GM18870 (cell line): ENCODE data around the gene UTP15.

ENCODE experiments used
- ATAC-seq: cut with Tn5 transposase; IDR thresholded peaks from one replicate; pipeline ENCODE4 v1.9.1; 2021; ENCODE audit warnings: moderate library complexity; ENCODE audit not compliant: unreplicated experiment

UTP15 gene, protein sequence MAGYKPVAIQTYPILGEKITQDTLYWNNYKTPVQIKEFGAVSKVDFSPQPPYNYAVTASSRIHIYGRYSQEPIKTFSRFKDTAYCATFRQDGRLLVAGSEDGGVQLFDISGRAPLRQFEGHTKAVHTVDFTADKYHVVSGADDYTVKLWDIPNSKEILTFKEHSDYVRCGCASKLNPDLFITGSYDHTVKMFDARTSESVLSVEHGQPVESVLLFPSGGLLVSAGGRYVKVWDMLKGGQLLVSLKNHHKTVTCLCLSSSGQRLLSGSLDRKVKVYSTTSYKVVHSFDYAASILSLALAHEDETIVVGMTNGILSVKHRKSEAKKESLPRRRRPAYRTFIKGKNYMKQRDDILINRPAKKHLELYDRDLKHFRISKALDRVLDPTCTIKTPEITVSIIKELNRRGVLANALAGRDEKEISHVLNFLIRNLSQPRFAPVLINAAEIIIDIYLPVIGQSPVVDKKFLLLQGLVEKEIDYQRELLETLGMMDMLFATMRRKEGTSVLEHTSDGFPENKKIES

DNA sequence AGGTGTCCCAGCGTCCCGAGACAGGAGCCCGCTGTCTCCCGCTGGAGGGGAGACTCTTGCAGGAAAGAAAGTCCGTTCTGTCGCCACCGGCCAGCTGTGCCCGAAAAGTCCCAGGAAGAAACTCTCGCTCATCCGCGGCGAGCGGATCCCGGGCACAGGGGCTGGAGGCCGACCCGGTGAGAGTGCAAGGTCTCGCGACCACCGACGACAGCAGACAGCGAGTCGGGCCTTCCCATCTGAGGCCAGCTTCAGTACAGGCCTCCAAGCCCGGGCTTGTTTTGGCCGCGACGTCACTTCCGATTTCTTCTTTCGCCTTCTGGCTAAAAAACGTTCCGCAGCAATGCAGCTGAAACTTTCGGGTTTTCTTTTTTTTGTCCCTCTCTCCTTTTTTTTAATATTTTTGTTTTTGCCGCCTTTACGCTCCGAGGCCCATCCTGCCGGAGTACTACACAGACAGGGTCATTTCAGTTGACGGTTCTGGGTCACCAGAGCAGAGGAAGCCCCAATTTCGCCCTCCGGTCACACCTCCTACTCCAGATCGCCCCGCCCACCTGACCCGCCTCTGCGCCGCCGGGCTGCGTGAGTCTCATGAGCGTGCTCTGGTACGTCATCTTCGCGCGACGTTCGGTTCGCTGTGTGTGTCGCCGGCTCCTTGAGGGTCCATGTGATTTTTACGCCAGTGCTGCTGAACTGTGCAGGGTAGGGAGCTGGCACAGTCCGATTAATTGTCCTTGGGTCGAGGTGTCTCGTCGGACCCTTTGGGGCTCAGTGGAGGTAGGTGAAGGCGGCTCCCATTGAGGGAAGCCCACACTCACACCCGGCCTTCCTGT lies at the start of gene UTP15, which contains the start of gene ANKRA2:
Gene UTP15, plus strand, starts transcription at position 605 of the 830 bp plus-strand sequence. CDS start 1,602 bp downstream, outside the sequence.
Gene ANKRA2, minus strand, starts transcription at position 501 of the 830 bp plus-strand sequence. CDS start 2,758 bp downstream, outside the sequence.
- peak; percentile 83 for ATAC-seq

DNA sequence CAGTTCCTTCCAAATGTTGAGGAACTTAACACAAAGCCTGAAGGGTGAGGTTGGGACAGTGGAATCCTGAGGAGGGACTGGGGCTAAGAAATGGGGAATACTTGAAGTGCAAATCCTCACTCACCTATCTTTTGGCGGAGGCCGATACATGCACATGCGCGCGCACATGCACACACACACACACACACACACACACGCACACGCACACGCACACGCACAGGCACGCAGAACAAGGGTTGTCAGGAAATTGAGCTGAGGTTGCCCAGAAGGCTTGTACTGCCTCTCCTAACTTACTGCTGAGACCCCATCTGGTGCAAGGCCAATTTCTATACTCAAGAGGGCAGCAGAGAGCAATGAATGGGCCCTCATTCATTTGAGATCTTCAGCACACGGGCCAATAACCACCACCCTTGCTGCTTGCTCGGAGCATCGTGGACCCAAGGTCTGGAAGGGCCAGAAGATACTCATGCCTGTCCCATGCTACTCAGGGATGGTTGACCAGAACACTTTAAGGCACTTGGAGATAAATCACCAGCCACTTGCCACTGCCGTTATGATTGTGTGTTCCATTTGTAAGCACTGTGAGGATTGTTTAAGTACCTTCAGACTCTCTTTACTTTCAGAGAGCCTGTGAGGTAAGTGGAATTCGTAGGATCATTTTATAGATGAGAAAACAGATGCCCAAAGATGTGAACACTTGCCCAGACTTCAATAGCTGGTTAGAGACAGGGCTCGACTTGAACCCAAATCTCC lies 45.8 kb upstream of the UTP15 start:
- ATAC-seq: peak; percentile 82

DNA sequence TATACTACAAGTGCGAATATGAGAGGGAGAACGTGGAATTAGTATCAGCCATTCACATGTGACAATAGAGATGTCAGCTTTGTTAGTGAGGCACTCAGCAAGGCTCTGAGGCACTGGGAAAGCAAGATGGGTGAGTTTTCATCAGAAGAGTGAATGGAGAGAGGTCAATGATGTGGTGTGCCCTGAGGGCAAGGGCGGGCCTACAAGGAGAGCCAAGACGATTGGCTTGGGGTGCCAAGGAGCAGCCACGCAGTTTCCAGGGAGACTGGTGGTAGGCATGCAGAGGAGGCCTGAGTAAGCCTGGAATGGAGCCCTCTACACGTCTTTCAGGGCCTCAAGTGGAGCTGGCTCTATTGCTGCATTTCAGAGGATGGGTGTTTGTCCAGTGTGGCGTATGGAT lies 42.6 kb upstream of the UTP15 start:
- ATAC-seq: no peak

DNA sequence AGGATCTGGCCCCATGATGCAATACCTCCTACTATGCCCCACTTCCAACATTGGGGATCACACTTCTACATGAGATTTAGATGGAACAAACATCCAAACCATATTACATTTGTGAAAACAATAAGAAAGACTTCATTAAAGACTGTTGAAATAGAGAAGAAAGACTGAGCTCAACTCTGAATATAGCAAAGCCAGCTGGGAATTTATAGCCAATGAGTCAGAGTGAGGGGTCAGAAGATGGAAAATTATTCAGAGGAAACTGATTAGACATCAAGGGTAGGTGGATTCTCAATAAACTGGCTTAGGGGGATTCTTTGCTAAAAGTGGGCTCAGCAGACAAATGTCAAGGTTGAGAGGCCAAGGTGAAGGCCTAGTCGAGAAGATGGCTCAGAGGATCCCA lies 41.7 kb upstream of the UTP15 start:
- ATAC-seq: no peak

DNA sequence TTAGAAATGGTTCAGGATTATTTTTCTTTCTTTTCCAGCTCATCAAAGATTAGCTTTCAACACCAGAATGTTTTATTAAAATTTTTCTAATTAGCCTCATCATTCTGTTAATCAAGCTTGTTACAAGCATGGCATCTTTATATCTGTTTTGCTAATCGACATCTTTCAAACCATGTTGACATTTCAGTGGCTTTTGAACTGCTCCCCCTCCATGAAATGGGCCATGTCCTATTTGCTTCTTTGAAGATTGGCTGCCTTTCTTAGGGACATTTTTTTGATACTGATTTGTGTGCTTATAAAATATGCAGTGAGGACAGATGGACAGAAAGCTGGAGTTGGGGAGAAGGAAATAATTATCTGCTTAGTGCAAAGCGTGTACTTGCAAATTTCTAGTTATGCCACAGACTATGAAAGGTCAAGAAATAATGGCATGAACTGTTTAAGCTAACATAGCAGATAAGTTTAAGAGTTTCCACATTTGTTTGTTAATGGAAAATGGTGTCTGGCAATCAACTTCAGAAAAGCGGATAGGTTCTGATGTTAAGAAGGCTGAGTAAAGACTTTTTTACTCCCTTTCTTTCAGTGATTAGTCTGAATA lies 39.8 kb upstream of the UTP15 start:
- ATAC-seq: no peak

DNA sequence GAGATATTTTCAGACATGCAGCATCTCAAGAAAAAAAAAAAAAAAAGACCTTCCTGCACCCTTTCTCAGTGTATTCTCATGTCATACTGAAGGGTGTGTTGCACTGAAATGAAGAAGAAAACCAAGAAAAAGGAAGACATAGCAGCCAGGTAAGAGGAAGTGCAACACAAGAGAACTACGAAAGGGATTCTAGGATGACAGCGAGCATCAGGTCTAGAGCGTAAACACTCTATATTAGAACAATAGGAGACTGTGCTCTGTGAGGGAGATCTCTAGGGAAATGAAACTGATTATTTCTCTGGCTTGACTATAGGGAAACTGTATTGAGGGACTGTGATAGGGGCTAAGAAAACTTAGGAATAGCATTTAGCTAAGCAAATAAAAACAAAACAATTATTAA lies 37.3 kb upstream of the UTP15 start:
- no peak for ATAC-seq

DNA sequence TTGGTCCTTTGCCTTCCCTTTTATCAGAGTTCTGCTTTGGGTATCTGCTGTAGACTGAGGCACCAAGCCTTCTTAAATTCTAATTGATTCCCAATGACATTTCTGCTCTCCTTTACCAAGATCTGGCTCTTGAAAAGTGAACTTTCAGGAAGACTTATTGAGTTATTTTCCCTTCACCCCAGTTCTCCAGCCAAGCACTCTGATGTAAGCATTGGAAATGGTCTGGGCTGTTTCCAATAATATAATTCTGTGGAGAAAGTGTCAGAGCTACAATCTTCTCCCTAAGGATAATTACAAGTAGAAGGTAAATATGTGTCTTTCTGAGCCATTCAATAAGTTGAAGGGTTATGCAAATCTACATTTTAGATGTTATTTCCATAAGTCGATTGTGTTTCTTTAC lies 36.5 kb upstream of the UTP15 start:
- ATAC-seq: no peak

DNA sequence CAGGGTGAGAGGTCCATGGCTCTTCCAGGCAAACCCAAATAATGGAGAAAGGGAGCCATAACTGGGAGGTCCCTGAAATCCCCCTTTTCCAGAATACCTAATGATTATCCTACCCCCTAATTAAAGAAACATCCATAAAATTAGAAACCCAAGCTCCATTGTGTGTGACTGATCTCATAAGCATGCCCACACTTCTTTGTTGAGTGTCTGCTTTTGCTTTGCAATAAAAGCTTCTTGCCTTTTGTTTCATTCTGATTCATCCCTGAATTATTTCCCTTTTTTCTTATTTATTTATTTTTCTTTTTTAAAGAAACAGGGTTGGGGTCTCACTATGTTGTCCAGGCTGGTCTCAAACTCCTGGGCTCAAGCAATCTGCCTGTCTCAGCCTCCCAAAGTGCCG lies 34.2 kb upstream of the UTP15 start:
- ATAC-seq: no peak

DNA sequence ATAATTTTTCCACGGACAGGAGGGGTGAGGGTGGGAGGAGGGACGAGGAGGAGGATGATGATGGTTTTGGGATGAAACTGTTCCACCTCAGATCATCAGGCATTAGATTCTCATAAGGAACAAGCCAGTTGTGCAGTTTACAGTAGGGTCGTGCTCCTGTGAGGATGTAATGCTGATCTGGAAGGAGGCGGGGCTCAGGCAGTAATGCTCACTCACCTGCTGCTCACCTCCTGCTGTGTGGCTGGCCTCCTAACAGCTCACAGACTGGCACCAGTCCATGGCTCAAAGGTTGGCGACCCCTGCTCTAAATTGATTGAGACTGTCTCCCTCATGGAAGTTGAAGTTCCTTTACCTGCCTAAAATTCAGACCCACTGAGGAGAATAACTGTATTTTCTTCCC lies 33.3 kb upstream of the UTP15 start:
- ATAC-seq: no peak

DNA sequence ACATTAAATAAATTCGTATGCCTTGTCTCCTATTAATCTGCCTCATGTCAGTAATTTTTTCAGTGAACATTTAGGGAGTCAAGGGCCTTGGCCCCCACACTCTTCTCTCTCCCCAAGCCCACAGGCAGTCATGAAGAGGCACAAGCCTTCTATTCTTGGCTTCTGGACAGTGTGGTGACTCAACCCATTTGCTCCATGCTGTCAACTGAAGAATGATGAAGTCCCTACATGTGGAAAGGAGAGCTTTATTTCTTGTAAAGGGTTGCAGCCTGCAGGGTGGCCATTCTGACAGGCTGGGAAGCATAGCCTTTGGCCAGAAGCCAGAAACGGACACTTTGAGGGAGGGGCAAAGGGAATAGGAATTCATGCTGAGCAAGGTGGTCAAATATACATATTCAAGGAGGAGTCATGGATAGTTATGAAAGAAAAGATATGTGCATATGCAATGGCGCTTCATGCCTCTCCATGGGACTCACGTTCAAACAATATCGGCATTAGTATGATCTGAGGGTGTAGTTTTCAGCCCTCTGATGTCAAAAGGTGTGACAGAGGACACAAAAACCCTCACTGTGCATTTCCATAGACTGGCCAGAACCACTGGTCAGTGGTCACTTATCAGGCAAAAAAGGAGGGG lies 31.4 kb upstream of the UTP15 start:
- no peak for ATAC-seq

DNA sequence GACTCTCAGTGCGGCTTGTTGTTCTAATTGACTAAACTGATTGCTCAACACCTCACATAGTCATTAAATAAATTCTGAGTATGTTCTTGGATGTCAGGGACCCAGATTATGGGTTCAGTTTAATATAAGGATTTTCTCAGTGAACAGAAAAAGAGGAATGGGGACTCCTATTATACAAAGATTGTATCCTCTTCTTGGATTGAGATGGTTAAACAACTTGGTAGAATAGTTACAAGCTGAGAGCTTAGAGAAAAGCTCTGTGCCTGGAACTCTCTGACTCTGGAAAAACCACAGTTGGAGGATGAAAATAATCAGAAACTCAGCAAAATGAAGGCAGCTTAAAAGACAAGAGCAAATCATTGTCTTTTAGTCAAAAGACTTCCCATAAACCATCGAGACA lies 30.6 kb upstream of the UTP15 start:
- ATAC-seq: no peak

DNA sequence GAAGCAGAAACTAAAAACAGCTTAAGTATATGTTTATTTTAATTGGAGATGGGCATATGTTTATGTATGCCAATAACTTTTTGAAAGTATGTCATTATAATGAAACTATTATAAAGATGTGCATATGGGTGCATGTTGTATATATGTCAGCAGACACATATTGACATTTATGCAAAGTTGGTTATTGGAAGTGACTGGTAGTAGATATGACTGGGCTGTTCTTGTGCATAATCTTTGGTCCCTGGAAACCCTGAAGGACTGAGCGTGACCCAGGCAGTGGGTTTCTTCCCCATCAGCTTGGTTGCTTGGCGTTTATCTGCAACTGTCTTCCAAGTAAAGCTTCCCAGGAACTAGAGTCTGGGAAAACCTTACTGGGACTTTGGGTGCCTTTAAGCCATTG lies 25.8 kb upstream of the UTP15 start:
- ATAC-seq: no peak

DNA sequence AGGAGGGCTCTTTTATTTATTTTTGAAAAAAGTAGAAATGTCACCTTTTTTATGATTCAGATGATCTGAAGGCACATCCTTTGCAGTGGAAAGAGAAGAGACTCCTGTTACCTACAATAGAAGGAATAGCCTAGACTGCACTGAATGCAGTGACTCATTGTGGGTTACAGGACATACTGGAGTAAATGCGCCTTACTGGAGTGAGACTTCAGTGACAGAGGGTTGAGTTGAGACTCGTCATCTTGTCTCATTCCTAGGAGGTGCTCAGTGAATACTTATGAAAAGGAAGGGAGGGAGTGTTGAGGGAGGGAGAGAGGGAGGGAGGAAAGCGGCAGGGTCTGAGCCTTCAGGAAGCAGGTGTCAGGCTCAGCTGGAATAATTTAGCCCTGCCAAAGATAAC lies 25.4 kb upstream of the UTP15 start:
- no peak for ATAC-seq

DNA sequence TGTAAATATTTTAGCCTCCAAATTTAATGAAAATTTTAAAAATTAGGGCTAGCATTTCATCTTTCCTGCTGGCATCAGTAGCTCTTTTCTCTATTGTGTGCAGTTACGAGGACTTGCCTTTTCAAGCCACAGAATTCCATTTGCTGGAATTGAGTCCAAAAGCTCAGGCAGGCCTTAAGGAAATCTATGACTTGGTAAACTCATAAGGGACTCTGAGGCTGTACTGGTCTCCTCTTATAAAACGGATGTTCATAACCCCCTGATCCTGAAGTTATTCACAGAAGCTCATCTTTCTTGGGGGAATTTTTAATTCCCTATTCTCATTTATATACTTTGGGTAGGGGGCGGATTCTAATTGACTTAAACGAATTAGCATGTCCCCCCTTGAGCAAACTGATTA lies 23.5 kb upstream of the UTP15 start:
- ATAC-seq: no peak

DNA sequence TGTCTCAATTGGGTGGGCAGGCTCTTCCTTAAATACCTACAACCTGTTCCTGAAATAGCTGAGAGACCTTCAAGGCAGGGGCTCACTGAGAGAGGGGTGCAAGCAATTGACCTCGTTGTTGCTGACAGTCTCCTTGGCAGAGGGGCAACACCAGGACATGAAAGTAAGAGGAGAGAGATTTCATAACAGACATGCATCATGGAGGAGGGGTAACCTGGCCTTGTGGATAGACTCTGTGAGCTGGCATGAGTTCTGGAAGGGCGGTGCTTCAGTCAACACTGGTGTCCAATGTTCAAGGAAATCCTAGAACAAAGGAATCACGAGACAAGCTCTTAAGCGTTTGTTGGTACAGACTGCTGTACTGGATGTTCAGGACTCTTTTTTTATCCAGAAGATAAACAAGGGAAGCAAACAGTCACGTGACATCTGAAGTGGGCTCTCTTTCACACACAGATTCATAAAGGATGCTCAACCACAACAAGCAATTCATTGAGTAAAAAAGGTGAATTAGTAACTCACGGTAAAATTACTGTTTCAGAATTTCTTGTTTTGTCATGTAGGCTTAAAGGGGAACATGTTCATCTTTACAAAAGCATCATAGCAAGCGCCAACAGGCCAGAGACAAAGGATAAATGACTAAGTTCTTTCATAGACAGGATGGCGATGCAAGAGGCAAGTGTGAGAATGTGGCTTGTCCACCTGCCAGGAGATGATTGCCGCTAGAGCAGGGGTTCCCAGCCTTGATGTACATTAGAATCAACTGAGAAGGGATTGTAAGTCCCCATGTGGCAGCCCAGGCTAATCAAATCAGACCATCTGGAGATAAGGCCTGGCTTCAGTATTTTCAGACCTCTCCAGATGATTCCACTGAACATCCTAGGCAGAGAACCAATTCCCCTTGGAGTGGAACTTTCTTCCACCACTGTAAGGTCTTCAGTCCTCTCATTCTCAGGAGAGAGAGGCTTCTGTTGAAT lies 20.8 kb upstream of the UTP15 start:
- no peak for ATAC-seq

DNA sequence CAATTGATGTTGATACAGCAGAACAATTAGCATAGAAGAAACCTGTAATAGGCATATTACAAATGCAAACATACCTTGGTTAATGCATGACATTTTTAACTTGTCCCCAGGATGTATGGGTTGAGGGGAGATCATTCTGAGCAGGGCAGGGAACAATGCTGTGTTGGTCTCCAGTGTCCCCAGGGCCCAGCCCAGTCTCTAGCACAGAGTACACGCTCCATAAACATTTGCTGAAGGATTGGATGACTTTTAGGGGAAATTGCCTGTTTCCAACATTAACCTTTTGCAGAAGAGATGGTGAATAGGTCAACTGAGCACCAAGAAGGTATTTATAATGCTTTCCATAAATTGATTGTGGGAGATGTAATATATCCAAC lies 20.2 kb upstream of the UTP15 start:
- ATAC-seq: no peak

DNA sequence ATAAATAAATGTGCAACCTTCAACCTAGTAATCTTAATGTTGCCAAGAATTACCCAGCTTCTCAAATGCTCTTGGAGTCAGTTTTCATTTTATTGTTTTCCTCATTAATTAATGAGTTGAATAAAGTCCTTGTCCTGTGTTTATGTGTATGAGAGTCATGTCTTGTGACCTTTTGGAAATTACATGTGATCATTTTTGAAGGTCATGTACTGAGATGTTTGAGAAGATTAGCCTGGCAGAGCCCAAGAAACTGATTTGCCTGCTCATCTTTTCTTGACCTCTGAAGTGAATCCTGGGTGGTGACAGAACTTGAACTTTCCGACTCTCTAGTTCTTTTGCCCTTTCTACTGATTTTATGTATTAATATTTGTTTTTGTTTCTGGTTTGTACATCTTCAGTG lies 15.5 kb upstream of the UTP15 start:
- ATAC-seq: no peak

DNA sequence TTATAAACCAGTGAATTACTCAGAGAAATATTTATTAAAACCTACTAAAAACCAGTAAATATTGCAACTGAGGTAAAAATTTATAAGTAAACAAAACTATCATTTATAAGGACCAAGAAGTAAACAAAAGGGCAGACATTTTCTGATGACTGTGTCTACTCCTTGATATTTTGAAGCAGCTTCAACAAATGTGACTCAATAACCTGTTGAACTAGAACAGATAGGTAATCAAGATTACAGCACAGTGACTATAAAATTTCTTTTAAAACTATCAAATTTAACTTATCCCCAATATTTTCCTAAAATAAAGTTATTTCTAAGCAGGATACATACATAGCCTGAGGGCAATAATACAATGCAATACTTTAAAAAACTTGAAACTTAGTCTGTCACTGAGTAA lies 12.9 kb upstream of the UTP15 start:
- no peak for ATAC-seq

DNA sequence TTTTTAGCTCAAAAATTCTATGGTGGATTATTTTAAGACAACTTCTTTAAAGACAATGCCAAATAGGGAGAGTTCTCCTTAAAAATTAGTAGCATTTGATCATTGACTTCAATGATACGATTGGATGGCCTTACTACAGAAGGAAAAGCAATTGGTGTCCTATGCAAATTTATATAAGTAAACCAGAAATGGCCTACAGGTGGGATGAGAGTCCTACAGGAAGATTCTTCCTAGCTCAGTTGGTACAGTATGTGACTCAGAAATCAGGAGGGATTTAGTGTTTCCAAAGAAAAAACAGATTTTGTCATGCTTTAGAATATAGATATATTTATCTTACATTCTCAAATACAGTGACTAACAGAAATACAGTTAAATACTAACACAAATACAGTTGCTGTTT lies 6.6 kb upstream of the UTP15 start:
- ATAC-seq: no peak
